ENCODE data around the gene CCDC183.
A peak's percentile ranks its signal among the peaks of the same experiment; 100 is the strongest.
"Not testable (repeated sequence)": the region's sequence is repeated elsewhere in the genome, so short reads cannot be mapped to it uniquely, and the experiment has no call there.

Gene CCDC183

DNA sequence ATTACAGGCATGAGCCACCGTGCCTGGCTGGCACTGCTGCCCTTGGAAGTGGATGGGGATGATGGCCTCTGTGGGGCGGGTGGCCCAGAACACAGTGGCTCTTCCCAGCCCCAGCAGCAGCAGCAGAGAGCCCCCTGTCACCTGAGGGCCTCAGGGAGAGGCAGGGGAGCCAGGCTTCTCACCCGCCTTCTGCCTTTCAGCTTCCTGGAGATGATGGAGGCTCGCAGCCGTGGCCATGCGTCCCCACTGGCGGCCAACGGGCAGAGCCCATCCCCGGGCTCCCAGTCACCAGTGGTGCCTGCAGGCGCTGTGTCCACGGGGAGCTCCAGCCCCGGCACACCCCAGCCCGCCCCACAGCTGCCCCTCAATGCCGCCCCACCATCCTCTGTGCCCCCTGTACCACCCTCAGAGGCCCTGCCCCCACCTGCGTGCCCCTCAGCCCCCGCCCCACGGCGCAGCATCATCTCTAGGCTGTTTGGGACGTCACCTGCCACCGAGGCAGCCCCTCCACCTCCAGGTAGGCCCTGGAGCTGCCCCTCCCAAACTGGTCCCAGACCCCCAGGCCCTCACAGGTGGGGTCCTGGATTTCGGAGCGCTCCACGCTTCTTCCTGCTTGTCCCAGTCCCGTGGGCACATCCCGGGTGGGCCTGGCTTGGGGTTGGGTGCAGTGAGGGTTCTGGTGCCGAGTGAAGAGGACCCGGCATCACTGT is 41.2 kb downstream of the CCDC183 start:
- DNase-seq (ENCODE audit: low read depth in 1 of 2, low spot score in 1 of 2), result no peak

DNA sequence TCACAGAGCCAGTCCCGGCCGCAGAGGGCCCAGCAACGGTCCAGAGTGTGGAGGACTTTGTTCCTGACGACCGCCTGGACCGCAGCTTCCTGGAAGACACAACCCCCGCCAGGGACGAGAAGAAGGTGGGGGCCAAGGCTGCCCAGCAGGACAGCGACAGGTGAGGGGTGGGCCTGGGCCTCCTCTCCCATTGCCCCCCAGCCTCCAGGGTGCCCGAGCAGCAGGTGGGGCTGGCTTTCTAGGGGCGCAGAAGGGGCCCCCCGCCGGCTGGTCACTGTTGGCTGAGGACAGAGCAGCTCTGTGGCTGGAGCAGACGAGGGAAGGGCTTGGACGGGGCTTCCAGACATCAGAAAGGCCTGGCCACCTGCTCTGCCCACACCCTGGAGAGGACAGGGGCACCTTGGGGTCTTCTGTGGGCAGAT is 41.7 kb downstream of the CCDC183 start:
- DNase-seq (ENCODE audit: low read depth in 1 of 2, low spot score in 1 of 2), result not testable (repeated sequence)

DNA sequence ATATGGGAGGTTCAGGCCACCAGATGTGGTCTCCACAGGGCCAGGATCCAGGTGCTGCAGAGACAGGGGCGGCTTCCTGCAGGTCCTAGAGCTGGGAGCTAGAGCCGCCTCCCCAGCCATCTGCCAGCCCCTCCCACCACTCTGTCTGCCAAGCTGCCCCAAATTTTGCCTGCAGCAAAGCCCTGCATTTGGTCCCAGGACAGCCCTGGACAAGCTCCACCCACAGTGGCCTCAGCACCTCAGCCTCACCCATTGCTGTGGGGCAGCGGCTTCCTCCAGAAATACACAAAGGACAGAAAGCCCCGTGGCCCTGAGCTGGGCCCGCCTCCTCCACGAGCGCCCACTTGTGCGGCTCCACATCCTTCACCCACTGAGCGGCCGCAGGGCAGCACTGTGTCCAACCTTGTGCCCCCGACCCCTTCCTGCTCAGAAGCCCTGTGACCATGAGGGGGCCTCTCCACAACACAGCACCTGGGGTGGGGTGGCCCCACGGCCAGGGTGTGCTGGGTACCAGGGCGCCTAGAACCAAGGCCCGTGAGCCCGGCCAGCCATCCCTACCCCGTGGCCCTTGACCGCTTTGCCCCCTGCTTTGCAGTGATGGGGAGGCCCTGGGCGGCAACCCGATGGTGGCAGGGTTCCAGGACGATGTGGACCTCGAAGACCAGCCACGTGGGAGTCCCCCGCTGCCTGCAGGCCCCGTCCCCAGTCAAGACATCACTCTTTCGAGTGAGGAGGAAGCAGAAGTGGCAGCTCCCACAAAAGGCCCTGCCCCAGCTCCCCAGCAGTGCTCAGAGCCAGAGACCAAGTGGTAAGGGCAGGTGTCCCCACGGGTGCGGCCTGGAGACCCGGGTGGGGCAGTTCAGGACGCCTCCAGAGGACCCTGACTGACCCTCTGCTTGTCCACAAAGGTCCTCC is 42.4 kb downstream of the CCDC183 start:
- no peak for DNase-seq (ENCODE audit: low read depth in 1 of 2, low spot score in 1 of 2)

DNA sequence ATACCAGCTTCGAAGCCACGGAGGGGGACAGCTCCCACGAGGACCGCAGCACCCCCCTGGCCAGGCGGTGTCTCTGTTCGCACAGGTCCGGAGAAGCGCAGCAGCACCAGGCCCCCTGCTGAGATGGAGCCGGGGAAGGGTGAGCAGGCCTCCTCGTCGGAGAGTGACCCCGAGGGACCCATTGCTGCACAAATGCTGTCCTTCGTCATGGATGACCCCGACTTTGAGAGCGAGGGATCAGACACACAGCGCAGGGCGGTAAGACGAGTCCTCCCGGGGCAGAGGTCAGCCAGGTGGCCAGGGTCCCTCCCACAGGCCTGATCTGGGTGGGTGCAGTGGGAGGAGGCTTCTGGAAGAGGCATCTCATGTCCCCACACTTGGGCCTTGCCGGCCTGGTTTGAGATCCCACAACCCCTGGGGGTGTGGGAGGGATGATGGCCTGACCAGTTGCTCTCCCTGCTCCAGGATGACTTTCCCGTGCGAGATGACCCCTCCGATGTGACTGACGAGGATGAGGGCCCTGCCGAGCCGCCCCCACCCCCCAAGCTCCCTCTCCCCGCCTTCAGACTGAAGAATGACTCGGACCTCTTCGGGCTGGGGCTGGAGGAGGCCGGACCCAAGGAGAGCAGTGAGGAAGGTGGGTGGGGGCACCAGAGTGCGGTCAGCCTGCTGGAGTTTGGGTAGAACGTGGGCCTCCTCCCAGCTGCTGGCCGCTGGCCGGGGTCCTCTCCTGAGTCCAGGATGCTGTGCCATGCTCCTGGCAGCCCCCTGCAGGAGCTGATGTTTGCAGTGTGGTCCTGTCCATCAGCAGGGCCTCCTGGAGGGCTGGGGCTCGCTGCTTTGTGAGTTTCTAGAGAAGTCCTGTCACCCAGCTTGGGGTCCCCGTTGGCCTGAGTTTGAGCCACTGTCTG is 43.3 kb downstream of the CCDC183 start:
- DNase-seq (ENCODE audit: low read depth in 1 of 2, low spot score in 1 of 2), result no peak

DNA sequence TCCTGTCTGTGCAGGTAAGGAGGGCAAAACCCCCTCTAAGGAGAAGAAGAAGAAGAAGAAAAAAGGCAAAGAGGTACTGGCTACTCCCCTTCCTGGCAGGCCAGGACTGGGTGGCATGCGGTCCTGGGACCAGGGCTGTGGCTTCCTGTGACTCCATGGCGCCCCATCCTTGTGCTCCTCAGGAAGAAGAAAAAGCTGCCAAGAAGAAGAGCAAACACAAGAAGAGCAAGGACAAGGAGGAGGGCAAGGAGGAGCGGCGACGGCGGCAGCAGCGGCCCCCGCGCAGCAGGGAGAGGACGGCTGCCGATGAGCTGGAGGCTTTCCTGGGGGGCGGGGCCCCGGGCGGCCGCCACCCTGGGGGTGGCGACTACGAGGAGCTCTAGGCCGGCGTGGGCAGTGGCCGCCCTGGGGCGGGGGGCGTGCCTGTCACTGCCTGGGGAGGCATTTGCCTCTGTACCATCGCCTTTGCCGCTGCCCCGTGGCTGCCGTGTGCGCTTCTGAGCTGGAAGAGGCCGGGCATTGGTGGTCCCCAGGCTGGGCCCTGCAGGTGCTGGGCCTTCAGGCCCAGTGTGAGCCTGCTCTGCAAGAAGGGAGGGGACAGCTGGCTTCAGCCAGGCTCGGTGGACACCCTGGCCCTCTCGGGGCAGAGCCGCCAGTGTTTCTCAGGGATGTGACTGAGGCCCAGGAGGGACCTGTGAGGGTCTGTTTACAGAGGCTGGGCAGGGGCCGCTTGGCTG is 44.2 kb downstream of the CCDC183 start:
- no peak for DNase-seq (ENCODE audit: low read depth in 1 of 2, low spot score in 1 of 2)

DNA sequence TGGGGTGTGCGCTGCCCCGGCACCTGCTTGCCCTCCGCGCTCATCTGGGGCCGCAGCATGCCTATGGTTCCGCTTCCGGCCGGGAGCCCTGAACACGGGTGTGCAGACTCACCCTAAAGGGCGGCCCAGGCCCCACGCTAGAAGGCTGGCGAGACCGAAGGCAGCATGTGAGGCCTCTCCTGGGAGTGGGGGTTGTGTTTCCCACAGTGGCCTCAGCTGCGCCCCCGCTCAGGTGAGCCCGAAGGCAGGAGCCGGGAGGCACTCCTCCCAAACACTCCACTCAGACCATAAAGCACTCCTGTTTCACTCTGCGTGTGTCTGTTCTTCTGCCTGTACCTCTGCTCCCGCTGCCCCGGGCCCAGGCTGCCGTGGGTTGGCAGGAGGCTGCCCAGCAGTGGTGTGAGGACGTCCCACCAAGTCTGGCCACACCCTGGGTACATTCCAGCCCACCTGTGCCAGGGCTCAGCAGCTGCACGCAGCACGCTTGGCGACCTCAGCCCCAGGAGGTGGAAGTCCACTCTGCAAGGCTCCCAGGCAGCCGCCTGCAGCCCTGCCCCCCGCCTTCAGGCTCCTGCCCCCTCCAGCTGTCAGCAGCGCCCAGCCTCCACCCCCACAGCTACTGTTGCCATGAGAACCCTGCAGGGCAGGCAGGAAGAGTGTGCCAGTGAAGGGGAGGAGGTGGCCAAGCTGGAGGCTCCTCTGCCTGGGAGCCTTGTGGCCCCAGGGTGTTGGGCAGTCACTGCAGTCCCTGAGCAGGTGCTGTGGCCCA is 44.9 kb downstream of the CCDC183 start:
- DNase-seq (ENCODE audit: low read depth in 1 of 2, low spot score in 1 of 2), result no peak

DNA sequence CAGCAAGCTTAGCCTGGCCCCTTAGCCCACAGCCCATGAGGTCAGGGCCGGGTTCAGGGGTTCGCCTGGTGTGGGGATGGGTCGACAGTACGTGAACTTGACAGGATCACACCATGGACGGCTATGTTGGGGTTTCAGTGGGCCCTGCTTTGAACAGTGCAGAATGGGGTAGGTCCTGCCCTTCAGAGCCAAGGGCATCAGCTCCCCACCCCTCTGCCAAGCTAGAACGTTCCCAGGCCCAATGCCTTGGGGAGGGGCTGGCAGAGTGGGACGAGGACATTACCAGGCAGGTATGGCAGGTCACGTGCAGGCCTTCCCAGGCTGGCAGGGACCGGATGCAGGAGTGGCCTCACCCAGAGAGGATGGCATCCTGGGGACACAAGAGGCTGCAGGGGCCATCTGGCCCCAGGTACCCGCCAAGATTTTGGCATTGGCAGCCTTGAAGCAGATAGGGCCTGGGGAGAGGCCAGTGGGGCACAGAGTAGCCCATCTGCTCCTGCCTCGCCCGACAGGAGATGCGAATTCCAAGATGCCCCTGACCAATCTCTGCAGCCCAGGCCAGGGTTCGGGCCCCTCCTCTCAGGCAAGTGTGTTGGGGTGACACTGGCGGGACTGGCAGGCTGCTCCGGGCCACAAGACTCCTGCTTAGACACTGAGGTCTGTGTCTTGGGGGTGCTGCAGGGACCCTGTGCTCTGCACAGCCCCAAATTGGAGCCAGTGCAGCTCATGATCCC is 45.7 kb downstream of the CCDC183 start:
- DNase-seq (ENCODE audit: low read depth in 1 of 2, low spot score in 1 of 2), result not testable (repeated sequence)

DNA sequence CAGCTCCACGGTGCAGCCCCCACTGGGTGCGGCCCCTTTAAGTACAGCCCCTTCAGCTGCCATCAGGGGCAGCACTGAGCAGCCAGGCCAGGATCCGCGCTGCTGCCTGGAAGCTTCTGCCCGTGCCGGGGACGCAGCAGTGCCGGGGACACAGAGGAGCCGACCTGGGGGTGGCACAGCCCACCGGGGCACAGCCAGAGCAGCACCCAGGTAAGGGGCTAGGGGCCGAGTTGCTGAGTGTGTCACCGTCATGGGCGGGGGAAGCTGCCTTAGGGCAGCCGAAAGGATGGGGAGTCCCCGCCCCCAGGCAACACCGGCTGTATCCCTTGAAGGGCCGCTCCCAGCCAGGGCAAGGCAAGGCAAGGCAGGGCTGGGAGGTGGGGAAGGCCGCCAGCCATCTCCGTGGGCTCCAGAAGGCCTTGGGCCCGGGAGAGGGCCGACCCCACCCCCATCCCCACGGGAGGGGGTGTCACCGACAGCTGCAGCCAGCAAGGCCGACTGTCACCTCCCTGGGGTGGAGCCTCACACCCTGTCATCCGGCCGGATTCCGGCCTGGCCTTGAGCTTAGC is 46.3 kb downstream of the CCDC183 start, which contains the start of gene AJM1:
Gene AJM1 (plus strand): TSS at position 99 of the 569 bp plus-strand sequence. CDS start 1,937 bp downstream, outside the sequence.
- DNase-seq (ENCODE audit: low read depth in 1 of 2, low spot score in 1 of 2), result peak; percentile 58 to 62

DNA sequence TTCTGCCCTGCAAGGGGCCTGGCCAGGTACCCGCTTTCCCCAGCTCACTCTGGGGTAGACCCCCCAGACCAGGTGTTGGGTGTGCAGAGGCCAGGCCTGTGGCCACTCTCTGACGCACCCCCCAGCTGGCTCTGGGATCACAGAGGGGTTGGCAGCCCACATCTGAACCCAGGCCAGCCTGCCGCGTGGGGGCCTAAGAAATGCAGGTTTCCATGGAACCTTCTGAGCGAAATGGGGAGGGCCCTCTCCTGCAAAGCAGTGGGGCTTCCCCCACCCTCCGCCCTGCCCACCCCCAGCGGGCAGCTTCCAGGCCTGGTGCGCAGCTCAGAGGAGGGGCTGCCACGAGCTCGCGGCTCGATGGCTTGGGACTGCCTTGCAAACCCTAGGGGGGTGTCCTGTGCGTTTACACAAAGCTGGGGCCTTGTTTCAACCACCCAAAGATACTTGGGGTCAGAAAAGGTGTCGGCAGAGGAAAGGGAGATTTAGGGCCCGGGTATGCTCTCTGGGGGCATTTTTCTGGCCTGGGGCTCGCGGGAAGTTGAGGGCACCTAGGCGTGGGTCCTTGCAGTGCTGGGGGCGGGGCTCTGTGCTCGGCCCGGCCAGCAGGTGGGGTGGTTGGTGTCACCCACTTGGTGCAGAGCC is 47.1 kb downstream of the CCDC183 start:
- not testable (repeated sequence) for DNase-seq (ENCODE audit: low read depth in 1 of 2, low spot score in 1 of 2)

DNA sequence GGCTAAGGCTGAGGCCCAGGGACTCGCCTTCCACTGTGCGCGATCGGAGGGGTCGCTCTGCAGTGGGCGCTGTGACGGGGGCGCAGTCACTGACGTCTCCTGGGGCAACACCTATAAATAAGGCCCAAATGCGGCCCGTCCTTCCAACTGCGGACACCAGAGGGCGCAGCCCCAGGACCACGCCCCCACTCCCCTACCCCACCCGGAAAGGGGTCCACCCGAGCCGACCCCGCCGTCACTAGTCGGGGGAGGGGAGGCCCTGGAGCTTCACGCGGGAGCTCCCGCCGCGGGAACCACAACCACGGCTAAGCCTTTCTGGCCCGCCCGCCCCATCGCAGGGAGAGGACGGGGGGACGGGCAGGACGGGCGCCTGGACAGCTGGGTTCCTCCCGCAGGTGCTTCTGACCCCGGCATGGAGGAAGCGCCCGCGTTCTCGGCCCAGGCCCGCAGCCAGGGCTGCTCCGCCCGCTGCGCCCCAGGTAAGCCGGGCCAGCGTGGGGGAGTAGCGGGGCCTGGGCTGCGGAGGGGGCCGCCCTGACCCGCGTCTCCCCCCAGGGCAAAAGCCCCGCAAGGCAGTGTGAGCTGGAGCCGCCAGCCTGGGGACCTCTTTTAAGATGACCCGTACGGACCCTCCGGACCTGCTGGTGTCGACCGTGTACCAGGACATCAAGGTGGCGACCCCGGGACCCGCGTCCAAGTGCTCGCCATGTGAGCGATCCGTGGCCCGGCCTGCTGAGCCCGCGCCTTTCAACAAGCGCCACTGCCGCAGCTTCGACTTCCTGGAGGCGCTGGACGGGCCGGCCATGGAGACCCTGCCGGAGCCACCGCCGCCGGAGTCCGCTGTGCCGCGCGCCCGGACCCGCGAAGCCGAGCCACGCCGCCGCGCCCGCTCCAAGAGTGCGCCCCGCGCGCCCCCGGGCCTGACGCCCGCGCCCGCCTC is 47.9 kb downstream of the CCDC183 start:
- peak; percentile 43 to 51 for DNase-seq (ENCODE audit: low read depth in 1 of 2, low spot score in 1 of 2)

DNA sequence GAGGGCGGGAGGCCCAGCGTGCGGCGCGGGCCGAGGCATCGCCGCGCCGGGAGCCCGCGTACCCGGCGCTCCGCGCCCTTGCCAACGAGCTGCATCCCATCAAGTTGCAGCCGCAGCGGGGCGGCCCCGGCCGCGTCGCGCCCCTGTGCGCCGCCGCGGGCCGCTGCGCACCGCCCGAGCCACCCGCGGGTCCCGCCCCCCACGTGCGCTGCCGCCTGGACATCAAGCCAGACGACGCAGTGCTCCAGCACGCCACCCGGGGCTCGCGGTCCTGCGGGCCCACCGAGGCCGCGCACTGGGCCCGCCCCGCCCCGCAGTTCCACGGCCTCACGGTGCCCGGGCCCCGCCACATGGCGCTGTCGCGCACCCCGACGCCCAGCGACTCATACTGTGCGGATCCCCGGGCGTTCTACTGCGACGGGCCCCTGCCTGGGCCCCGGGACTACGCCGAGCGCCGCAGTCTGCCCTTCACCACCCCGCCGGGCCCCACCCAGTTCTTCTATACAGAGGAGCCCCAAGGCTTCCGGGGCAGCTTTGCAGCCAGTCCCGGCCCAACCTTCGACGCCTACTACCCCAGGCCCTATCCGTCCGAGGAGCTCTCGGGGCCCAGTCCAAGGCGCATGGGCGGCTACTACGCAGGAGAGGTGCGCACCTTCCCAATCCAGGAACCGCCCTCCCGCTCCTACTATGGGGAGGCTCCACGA is 48.8 kb downstream of the CCDC183 start:
- DNase-seq (ENCODE audit: low read depth in 1 of 2, low spot score in 1 of 2), result no peak

DNA sequence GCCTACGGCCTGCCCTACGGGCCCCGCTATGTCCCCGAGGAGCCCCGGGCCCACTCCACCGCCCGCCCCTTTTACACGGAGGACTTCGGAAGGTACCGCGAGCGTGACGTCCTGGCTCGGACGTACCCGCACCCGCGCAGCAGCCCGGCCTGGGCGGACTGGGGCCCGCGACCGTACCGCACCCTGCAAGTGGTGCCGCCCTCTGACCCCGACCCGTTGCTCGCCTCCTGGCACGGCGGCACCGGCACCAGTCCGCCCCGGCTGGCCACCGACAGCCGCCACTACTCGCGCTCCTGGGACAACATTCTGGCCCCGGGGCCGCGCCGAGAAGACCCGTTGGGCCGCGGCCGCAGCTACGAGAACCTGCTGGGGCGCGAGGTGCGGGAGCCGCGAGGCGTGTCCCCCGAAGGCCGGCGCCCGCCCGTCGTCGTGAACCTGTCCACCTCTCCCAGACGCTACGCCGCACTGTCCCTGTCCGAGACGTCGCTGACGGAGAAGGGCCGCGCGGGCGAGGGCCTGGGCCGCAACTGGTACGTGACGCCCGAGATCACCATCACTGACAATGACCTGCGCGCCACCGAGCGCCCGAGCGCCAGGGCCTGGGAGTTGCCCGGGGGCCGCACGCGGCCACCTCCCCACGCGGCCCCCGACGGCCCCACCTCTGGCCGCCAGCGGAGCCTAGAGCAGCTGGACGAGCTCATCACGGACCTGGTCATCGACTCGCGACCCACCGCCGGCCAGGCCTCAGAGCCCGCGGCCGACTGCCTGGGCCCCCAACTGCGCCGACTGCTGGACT is 49.5 kb downstream of the CCDC183 start:
- DNase-seq (ENCODE audit: low read depth in 1 of 2, low spot score in 1 of 2), result no peak

DNA sequence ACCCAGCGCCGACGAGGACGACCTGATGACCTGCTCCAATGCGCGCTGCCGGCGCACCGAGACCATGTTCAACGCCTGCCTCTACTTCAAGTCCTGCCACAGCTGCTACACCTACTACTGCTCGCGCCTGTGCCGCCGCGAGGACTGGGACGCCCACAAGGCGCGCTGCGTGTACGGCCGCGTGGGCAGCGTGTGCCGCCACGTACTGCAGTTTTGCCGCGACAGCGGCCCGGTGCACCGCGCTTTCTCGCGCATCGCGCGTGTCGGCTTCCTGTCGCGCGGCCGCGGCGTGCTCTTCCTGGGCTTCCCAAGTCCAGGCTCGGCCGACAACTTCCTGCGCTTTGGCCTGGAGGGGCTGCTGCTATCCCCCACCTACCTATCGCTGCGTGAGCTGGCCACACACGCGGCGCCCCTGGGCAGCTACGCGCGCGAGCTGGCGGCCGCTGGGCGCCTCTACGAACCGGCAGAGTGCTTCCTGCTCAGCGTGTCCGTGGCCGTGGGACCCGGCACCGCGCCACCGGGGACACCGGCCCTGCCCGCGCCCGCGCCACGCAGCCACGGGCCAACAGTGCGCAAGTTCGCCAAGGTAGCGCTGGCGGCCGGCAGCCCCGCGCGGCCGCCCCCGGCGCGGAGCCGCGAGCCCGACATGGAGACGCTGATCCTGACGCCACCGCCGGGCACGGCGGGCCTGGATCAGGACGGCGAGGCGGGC is 50.4 kb downstream of the CCDC183 start:
- DNase-seq (ENCODE audit: low read depth in 1 of 2, low spot score in 1 of 2), result no peak

DNA sequence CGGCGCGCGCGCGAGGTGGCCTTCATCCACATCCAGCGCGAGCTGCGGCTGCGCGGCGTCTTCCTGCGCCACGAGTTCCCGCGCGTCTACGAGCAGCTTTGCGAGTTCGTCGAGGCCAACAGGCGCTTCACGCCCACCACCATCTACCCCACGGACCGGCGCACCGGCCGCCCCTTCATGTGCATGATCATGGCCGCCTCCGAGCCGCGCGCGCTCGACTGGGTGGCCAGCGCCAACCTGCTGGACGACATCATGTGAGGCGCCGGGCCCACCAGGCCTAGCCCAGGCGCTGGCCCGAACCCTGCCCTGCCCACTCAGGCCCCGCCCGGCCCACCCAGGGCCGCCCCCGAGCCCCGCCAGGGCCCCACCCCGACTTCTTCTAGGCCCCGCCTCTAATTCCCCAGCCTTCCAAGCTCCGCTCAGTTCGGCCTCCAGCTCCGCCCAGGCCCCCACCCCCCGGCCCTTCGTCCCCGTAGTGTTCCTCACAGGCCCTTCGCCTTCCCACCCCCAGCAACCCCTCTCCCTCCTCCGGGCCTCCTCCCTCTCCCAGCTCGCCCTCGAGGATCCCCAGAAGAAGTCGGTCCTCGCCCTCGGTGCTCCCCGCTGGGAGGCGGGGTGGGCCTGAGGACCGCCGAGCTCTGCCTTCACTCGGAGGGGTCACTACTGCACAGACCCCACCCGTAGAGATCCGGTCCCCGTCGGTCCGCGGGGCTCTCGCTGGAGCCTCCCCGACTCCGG is 51.1 kb downstream of the CCDC183 start:
- DNase-seq (ENCODE audit: low read depth in 1 of 2, low spot score in 1 of 2), result no peak
